HG03196 (cell line): ENCODE measurements around the gene ITGAD.

ENCODE experiments used
- ATAC-seq: cut with Tn5 transposase; IDR thresholded peaks from one replicate; pipeline ENCODE4 v1.9.1; 2021; ENCODE audit not compliant: unreplicated experiment

Gene ITGAD

DNA sequence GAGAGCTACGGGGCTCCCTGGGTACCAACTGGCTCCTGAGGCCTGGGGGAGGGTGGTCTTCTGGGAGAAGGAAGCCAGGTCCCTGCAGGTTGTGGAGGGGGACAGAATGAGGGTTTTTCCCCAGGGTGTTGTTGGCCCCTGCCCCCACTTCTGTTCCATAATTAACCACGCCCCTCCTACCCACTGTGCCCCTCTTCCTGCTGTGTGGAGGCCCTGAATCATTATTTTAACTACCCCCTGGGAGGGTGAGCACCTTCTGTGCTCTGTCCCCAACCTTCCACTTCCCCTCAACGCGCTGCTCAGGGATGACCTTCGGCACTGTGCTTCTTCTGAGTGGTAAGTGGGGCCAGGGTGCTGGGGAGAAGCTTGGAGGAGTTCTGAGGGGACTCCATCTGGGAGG, at the start of gene ITGAD:
TSS of gene ITGAD (plus strand) at position 280 of the 400 bp plus-strand sequence. CDS start at position 306, 26 bp downstream.
- ATAC-seq: no peak

DNA sequence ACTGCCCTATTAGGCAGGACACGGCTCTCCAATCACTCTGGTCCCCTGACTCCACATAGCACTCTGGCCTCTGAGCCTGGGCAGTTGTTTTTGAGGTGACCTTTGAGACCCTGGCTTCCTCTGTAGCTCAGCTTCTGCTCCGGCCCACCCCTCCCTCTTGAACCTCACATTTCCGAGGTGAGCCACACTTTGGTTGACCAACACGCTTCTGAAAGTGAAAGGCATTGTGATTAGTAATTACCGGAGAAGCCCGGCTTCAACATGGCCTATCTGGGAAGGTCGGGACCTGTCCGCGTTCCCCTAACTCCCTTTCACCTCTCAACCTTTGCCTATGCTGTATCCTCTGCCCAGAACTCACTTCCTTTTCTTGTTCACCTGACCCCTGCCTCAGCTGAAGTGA, 48.4 kb upstream of the ITGAD start:
- peak; percentile 92 for ATAC-seq

GRCh38 chr16:31347445-31347844, 45.7 kb upstream of the ITGAD start:
- no peak for ATAC-seq

GRCh38 chr16:31348579-31348978, 44.6 kb upstream of the ITGAD start:
- no peak for ATAC-seq

DNA sequence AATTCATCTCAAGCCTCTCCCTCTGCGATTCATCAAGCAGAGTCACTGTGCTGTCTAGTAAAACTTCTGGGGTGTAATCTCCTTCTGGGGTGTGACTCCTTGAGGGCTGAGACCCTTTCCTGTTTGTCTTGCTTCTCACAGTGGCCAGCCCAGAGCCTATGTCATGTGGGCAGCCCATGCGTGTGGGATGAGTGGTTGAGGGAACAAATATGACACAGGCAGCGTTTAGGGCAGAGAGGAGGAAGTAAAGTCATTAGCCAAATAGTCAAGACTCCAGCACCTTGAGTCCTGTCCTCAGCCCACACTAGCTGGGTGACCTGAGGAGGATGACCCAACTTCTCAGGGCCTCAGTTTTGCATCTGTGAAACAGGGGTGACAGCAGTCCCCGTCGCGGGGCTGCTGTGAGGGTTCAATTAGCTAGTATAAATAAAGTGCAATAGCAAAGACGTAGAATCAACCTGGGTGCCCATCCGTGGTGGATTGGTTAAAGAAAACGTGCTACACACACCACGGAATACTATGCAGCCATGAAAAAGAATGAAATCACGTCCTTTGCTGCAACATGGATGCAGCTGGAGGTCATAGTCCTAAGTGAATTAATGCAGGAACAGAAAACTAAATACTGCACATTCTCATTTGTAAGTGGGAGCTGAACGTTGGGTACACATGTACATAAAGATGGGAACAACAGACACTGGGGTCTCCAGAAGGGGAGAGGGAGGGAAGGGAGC, 42.7 kb upstream of the ITGAD start:
- ATAC-seq: no peak

DNA sequence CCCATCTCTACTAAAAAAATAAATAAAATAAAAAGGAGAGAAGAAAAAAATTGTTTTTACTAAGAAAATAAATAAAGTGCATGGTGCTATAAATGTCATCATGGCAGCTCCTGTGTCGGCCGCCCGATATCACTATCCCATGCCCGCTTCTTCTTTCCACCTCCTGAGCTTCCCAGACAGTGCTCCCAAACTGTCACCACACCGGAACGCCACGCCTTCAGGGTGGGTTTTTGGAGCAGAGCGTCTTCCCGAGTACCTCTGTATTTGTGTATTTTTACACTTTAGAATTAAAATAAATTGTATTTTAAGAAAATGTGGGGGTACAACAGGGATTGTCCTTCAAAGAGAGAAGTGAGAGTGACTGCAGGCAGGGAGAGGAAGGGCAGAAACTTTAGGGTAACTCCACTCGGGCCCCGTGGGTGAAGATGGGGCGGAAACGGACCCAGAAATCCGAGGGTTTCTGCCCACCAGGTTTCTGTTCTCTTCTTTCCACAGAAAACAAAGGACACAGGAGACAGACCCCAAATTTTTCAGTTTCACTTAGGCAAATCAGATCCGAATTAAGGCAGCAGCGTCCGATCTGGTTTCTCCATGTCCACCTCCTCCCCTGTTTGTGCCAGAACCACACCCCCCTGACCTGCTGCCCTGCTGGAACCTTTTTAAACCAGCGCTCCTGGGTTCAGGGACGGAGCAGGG, 41.7 kb upstream of the ITGAD start:
- no peak for ATAC-seq

GRCh38 chr16:31351942-31352325, 41.2 kb upstream of the ITGAD start:
- ATAC-seq: no peak

GRCh38 chr16:31352376-31353115, 40.6 kb upstream of the ITGAD start:
- ATAC-seq: no peak

DNA sequence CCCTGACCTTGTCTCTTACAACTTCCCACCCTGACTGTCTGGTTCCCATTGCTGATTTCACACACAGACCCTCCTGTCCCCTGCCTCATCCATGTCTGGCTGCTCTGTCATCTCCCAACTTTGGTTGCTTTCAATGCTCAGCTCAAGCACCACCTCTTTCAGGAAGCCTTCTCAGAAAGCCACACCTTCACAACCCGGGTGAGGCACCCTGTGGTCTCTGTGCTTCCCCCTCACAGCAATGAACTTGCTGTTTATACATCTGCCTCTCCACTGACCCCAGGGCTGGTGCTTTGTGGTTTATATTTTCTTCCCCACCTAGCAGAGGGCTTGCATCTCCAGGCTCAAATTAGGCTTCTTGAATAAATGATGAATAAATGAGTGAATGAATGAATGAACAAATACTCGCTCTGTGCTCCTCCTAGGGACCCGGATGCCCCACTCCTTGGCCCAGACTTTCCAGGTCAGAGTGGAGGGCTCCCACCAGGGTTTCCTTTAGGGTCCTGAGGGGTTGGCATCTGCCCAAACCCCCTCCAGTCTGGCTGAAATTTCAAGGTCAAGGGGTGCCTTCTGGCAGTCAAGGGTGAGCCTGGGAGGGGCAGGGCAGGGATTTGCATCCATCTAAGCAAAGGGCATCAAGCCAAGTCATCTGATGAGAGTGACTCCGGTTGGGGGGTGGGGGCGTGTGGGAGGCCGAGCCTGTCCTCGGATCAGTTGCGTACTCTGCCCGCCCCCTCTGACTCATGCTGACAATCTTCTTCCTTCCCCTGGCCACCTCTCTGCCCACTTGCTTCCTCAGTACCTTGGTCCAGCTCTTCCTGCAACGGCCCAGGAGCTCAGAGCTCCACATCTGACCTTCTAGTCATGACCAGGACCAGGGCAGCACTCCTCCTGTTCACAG, 38.5 kb upstream of the ITGAD start, which contains the start of gene ITGAX:
TSS of gene ITGAX (plus strand) at position 783 of the 898 bp plus-strand sequence. CDS start at position 862, 79 bp downstream.
- peak; percentile 54 for ATAC-seq

DNA sequence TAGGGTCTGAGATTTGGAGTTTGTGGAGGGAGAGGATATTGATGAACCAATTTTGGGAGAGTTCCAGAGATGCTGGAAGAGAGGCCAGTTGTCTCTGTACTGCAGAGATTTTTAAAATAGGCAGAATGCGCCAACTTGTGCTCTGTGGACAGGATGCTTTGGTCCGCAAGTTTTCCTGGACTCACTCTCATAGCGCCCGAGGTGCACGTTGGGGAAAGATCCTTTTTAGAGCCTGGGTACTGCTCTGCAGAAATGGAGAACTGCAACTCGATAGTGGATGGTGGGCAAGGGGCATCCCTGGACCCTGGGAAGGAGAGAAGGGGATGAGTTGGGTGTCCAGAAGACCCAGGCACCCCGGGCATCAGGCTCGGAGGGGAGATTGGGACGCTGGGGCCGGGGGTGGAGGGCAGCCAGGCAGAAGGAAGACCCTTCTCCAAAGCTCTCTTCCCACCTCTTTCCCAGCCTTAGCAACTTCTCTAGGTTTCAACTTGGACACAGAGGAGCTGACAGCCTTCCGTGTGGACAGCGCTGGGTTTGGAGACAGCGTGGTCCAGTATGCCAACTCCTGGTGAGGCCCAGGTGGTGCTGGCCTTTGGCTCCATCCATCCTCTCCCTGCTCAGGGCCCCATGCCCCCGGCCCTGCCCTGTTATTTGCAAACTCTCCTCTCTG, 37.6 kb upstream of the ITGAD start:
- no peak for ATAC-seq

DNA sequence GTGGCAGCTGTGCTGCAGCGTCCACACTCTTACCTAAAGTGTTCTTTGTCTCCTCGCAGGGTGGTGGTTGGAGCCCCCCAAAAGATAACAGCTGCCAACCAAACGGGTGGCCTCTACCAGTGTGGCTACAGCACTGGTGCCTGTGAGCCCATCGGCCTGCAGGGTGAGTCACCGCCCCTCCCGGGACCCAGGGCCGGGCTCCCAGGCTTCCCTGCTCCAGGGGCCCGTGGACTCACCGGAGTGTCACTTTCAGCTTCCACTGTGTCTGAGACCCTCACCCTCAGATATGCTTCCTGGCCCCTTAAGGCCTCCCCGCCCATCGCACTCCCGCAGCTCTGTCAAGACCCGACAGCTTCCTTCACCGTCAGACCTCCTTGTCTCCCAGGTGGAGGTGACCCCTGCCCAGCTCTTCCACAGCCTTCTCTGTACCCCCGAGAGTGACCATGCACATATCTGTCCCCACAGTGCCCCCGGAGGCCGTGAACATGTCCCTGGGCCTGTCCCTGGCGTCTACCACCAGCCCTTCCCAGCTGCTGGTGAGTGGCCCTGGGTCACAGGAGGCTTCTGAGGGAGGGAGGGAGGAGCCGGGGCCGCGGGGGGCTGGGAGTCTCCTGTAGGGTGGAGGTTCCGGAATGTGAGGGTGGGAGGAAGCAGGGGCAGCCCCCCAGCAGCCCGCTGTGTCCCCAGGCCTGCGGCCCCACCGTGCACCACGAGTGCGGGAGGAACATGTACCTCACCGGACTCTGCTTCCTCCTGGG, 36.4 kb upstream of the ITGAD start:
- ATAC-seq: no peak

GRCh38 chr16:31357324-31358109, 35.6 kb upstream of the ITGAD start:
- ATAC-seq: no peak

DNA sequence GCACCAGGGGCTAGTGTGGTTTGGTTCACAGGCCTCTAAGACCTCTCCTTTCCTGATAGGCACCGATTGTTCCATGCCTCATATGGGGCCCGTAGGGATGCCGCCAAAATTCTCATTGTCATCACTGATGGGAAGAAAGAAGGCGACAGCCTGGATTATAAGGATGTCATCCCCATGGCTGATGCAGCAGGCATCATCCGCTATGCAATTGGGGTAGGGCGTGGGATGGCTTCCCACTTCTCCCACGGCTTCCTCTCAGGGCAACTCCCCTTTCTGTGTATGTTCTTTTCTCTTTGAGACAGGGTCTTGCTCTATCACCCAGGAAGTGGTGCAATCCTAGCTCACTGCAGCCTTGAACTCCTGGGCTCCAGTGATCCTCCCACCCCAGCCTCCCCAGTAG, 32.9 kb upstream of the ITGAD start:
- ATAC-seq: no peak

GRCh38 chr16:31361201-31362110, 31.7 kb upstream of the ITGAD start:
- no peak for ATAC-seq

DNA sequence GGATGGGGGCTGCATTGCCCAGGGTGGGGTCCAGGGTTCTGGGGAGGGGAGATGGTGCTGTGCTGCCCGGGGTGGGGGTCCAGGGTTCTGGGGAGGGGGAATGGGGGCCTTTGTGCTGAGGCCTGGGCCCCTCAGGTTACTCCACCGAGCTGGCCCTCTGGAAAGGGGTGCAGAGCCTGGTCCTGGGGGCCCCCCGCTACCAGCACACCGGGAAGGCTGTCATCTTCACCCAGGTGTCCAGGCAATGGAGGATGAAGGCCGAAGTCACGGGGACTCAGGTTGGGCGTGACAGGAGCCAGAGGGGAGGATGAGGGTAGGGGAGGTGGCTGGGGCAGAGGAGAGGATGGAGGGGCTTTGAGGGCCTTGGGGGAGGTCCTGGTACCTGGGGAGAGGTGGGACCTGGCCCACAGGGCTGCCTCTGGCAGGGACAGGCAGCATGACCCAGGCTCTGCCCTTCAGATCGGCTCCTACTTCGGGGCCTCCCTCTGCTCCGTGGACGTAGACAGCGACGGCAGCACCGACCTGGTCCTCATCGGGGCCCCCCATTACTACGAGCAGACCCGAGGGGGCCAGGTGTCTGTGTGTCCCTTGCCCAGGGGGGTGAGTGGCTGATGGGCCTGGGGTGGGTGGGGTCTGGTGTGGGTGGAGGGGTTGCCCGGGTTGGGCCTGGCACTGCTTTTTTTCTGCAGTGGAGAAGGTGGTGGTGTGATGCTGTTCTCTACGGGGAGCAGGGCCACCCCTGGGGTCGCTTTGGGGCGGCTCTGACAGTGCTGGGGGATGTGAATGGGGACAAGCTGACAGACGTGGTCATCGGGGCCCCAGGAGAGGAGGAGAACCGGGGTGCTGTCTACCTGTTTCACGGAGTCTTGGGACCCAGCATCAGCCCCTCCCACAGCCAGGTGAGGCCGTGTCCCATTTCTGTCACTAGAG, 30.4 kb upstream of the ITGAD start:
- no peak for ATAC-seq

DNA sequence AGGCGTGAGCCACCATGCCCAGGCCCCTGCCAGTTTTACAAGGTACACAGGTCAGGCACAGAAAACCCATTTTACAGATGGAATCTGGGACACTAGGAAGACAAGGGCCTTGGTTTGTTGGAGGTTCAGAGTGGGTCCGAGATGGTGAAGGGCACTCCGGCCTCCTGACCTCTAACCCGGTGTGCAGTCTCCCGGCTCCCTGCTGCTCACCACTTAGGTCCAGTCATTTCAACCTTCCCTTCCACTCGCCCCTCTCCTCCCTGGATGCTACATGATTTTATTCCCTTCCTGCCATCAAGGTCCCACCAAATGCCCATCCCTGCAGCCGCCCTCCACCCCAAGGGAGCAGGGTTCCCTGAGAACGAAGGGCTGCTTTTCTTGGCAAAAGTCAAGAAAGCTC, 29.4 kb upstream of the ITGAD start:
- ATAC-seq: no peak

DNA sequence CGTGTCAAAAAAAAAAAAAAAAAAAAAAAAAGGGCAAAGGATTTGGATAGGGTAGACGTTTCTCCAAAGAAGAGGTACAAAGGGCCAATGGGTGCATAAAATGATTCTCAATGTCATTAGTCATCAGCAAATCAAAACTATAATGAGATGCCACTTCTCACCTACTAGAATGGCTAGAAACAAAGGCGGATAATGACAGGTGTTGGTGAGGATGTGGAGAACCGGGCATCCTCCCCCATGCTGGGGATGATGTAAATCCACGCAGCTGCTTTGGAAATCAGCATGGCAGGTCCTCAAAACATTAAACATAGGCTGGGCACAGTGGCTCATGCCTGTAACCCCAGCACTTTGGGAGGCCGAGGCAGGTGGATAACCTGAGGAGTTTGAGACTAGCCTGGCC, 28.7 kb upstream of the ITGAD start:
- no peak for ATAC-seq
